Osteoblast (primary cell): Measurements from ENCODE around the gene GNE. TPM values are rescaled to one million over a fixed set of nuclear protein-coding genes. Genes with fewer than 3 reads are reported as not detected.
"Not testable (repeated sequence)": the region's sequence is repeated elsewhere in the genome, so short reads cannot be mapped to it uniquely, and the experiment has no call there.

Experiments used
- DNase-seq: peaks from one replicate; pipeline ENCODE4 v3.0.0; 2011; ENCODE audit warnings: low spot score, mixed read lengths; ENCODE audit not compliant: insufficient read length; ENCODE audit errors: missing footprints
- H2AFZ ChIP-seq: 2 replicates; pipeline ENCODE4 v1.6.0; 2011; ENCODE audit warnings: mild to moderate bottlenecking, low read length
- H3K27ac ChIP-seq: 2 replicates; pipeline ENCODE4 v1.5.1; 2011; ENCODE audit warnings: mild to moderate bottlenecking, low read depth, low read length, moderate library complexity
- H3K27me3 ChIP-seq: 2 replicates; pipeline ENCODE4 v1.6.0; 2012; ENCODE audit warnings: mild to moderate bottlenecking, control low read depth, inconsistent platforms, low read length, moderate library complexity; ENCODE audit not compliant: insufficient read depth
- H3K36me3 ChIP-seq: 2 replicates; pipeline ENCODE4 v1.5.1; 2011; ENCODE audit warnings: mild to moderate bottlenecking, low read length, control low read depth, moderate library complexity; ENCODE audit not compliant: insufficient read depth
- H3K4me1 ChIP-seq: 2 replicates; pipeline ENCODE4 v1.5.1; 2011; ENCODE audit warnings: mild to moderate bottlenecking, low read length, control low read depth, moderate library complexity; ENCODE audit not compliant: insufficient read depth
- H3K4me2 ChIP-seq: 2 replicates; pipeline ENCODE4 v1.6.0; 2011; ENCODE audit warnings: mild to moderate bottlenecking, low read length; ENCODE audit not compliant: insufficient read depth
- H3K4me3 ChIP-seq: fragments of 200-600 bp; sonication (generic); 3 replicates; pipeline ENCODE4 v1.5.1; 2012; ENCODE audit warnings: mild to moderate bottlenecking, low read length, inconsistent platforms; ENCODE audit not compliant: insufficient read depth
- H3K79me2 ChIP-seq: 2 replicates; pipeline ENCODE4 v1.6.0; 2012; ENCODE audit warnings: mild to moderate bottlenecking, low read length, control low read depth, inconsistent platforms; ENCODE audit not compliant: insufficient read depth
- H3K9me3 ChIP-seq: 2 replicates; pipeline ENCODE4 v1.5.1; 2011; ENCODE audit warnings: low read depth, low read length, control low read depth
- H4K20me1 ChIP-seq: 2 replicates; pipeline ENCODE4 v1.6.0; 2012; ENCODE audit warnings: mild to moderate bottlenecking, low read length, control low read depth; ENCODE audit not compliant: insufficient read depth
- CTCF ChIP-seq: IDR thresholded peaks from 2 replicates; pipeline ENCODE4 v1.5.1; 2011; ENCODE audit warnings: mild to moderate bottlenecking, low read depth, low read length, moderate library complexity; ENCODE audit errors: extremely low read depth
- total RNA-seq: library from RNA; depleted of rRNA; stranded (reverse); fragments of >200 nt; gene quantifications from 2 replicates; pipeline ENCODE4 v1.2.3, GENCODE V29; 2012

Gene GNE
- total RNA-seq, 1 donor: 25.3 TPM

GRCh38 chr9:36298566-36298965 is 40.3 kb upstream of the GNE start:
- Histone ChIP-seq H3K27ac (no peak overlapping the region), H3K9me3 (no peaks in the 10 kb centered on the region), H4K20me1 (no peaks in the 10 kb centered on the region), H3K4me3 (no peak overlapping the region), H3K27me3 (no peaks in the 10 kb centered on the region), H3K4me1 (peaks cover 5% of the 10 kb centered on the region), H3K79me2 (no peaks in the 10 kb centered on the region), H2AFZ (no peak overlapping the region), H3K4me2 (no peak overlapping the region), H3K36me3 (no peaks in the 10 kb centered on the region)
- DNase-seq: no peak
- no peak for TF ChIP-seq CTCF

DNA sequence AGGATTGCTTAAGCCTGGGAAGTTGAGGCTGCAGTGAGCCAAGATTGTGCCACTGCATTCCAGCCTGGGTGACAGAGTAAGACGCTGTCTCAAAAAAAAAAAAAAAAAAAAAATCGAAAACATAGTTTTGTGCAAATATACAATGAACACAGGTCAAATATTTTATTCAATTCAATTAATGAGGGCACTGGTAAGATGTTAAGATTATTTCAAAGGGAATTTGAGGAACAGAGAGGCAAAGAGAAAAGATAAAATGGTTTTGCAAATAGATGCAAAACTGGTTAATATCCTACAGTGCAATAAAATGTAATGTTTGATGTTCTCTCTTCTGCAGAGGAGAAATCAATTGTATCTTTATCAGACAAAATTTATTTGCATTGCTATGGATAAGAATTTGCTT is 39.5 kb upstream of the GNE start:
- Histone ChIP-seq H3K4me1 (peaks cover 5% of the 10 kb centered on the region), H3K27me3 (no peaks in the 10 kb centered on the region), H3K36me3 (no peaks in the 10 kb centered on the region), H2AFZ (no peak overlapping the region), H3K4me3 (no peak overlapping the region), H3K4me2 (no peak overlapping the region), H3K27ac (no peak overlapping the region), H3K9me3 (no peaks in the 10 kb centered on the region), H3K79me2 (no peaks in the 10 kb centered on the region), H4K20me1 (no peaks in the 10 kb centered on the region)
- no peak for DNase-seq
- TF ChIP-seq CTCF: no peak

DNA sequence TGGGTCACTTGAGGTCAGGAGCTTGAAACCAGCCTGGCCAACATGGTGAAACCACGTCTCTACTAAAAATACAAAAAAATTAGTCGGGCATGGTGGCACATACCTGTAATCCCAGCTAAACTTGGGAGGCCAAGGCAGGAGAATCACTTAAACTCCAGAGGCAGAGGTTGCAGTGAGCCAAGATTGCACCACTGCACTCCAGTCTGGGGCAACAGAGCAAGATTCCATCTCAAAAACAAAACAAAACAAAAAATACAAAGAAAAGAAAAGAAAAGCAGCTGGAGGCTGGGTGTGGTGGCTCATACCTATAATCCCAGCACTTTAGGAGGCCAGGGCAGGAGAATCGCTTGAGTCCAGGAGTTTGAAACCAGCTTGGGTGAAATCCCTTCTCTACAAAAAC is 36.7 kb upstream of the GNE start:
- not testable (repeated sequence) for H3K27me3 ChIP-seq

DNA sequence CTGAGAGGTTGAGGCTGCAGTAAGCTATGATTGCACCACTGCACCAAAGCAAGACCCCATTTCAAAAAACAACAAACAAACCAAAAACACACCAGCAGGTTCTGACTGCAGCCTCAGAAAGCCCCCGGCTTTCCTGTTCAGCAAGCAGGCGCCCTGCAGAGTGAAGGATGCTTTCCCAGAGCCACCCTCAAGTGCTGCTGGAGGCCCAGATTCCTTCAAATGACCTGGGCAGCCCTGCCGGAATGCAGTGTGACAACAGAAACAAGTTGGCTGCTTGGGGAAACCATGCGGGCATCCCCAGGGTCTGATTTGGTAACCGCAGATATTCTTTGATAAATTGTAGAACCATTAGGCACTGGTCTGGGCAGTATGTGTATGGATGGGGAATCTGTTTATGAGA is 35.7 kb upstream of the GNE start:
- Histone ChIP-seq H3K27ac (no peak overlapping the region), H4K20me1 (no peaks in the 10 kb centered on the region), H3K4me3 (no peak overlapping the region), H2AFZ (no peak overlapping the region), H3K9me3 (no peaks in the 10 kb centered on the region), H3K36me3 (no peaks in the 10 kb centered on the region), H3K79me2 (no peaks in the 10 kb centered on the region), H3K4me1 (peaks cover 5% of the 10 kb centered on the region), H3K4me2 (no peak overlapping the region), H3K27me3 (no peaks in the 10 kb centered on the region)
- no peak for TF ChIP-seq CTCF
- DNase-seq: no peak

More for the DNA sequence above, 36.7 kb upstream of the GNE start:
- not testable (repeated sequence) for H3K4me2 ChIP-seq, H4K20me1 ChIP-seq, H3K4me1 ChIP-seq, H3K79me2 ChIP-seq, H3K36me3 ChIP-seq, DNase-seq, H3K27ac ChIP-seq, H2AFZ ChIP-seq, H3K4me3 ChIP-seq, H3K9me3 ChIP-seq

GRCh38 chr9:36293171-36293570 is 34.9 kb upstream of the GNE start:
- DNase-seq: no peak
- TF ChIP-seq CTCF: no peak
- no peak overlapping the region for H3K4me3 ChIP-seq
- H3K36me3 ChIP-seq: no peaks in the 10 kb centered on the region
- no peaks in the 10 kb centered on the region for H3K4me1 ChIP-seq
- no peak overlapping the region for H3K4me2 ChIP-seq
- H3K27ac ChIP-seq: no peak overlapping the region
- H3K9me3 ChIP-seq: no peaks in the 10 kb centered on the region
- no peaks in the 10 kb centered on the region for H4K20me1 ChIP-seq
- no peak overlapping the region for H2AFZ ChIP-seq
- no peaks in the 10 kb centered on the region for H3K27me3 ChIP-seq
- H3K79me2 ChIP-seq: no peaks in the 10 kb centered on the region
